Lower leg skin (tissue), 3 donors: ENCODE measurements around the gene VSTM1.

Source experiments
- POLR2A ChIP-seq, 2 donors: fragments of 450-650 bp; IDR thresholded peaks; one replicate each; pipeline ENCODE4 v1.6.1; 2016 to 2017; ENCODE audit warnings: antibody characterized with exemption in 2 of 2, mild to moderate bottlenecking in 1 of 2, moderate library complexity in 1 of 2
- TF ChIP-seq, protein P1 (sequence below), 3 donors: fragments of 450-650 bp; IDR thresholded peaks; one replicate each; pipeline ENCODE4 v1.5.1; 2016; ENCODE audit warnings: antibody characterized with exemption in 3 of 3, mild to moderate bottlenecking in 3 of 3, moderate library complexity in 2 of 3

DNA sequence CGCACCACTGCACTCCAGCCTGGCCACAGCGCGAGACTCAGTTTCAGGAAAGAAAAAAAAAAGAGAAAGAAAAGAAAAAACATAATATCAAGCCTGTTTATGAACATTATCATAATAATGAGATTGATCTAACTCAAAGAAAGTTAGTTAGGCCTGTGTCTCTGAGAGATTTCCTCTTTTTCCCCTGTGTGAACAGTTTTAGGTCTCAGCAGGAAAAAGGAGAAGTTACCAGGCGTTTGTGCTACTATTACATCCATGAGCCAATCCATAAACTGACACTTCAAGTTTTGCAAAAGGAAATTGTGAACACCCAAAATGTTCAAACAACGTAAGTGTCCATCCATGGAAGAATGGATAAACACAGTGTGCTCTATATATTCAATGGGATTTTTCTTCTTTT is 13.6 kb upstream of the VSTM1 start:
- no peak for TF ChIP-seq POLR2A (IDR thresholded peaks at IDR 0.05)
- TF ChIP-seq, protein P1, sequence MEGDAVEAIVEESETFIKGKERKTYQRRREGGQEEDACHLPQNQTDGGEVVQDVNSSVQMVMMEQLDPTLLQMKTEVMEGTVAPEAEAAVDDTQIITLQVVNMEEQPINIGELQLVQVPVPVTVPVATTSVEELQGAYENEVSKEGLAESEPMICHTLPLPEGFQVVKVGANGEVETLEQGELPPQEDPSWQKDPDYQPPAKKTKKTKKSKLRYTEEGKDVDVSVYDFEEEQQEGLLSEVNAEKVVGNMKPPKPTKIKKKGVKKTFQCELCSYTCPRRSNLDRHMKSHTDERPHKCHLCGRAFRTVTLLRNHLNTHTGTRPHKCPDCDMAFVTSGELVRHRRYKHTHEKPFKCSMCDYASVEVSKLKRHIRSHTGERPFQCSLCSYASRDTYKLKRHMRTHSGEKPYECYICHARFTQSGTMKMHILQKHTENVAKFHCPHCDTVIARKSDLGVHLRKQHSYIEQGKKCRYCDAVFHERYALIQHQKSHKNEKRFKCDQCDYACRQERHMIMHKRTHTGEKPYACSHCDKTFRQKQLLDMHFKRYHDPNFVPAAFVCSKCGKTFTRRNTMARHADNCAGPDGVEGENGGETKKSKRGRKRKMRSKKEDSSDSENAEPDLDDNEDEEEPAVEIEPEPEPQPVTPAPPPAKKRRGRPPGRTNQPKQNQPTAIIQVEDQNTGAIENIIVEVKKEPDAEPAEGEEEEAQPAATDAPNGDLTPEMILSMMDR (IDR thresholded peaks at IDR 0.05), result no peak
